Mesenchymal stem cell (in vitro differentiated cells and primary cell): ENCODE data around the gene PTEN.
A peak's percentile ranks its signal among the peaks of the same experiment; 100 is the strongest.

Experiments
- DNase-seq: peaks from one replicate; pipeline ENCODE4 v3.0.0-alpha.2; 2013
- H2AFZ ChIP-seq: one replicate; pipeline ENCODE4 v1.6.1; 2013; ENCODE audit warnings: low read depth, mild to moderate bottlenecking, control low read depth, inconsistent platforms, low read length, moderate library complexity
- H2AK5ac ChIP-seq: 2 replicates; pipeline ENCODE4 v1.6.1; 2013; ENCODE audit warnings: low read length, moderate library complexity, mild to moderate bottlenecking, inconsistent platforms; ENCODE audit not compliant: severe bottlenecking
- H2BK120ac ChIP-seq: one replicate; pipeline ENCODE4 v1.6.1; 2013; ENCODE audit warnings: low read depth, mild to moderate bottlenecking, inconsistent platforms, low read length, moderate library complexity
- H2BK12ac ChIP-seq, 2 experiments: one replicate each; pipeline ENCODE4 v1.6.1; 2013; ENCODE audit warnings: inconsistent platforms in 2 of 2, low read length in 2 of 2, mild to moderate bottlenecking in 2 of 2, moderate library complexity in 2 of 2, control low read depth in 1 of 2
- H2BK15ac ChIP-seq: one replicate; pipeline ENCODE4 v1.6.1; 2013; ENCODE audit warnings: mild to moderate bottlenecking, low read depth, inconsistent platforms; ENCODE audit not compliant: poor library complexity, severe bottlenecking
- H2BK5ac ChIP-seq: 2 replicates; pipeline ENCODE4 v1.6.1; 2013; ENCODE audit warnings: low read depth, mild to moderate bottlenecking, low read length, control low read depth, inconsistent platforms; ENCODE audit not compliant: poor library complexity, severe bottlenecking
- H3K14ac ChIP-seq, 2 experiments: one replicate each; pipeline ENCODE4 v1.6.1; 2013; ENCODE audit warnings: inconsistent platforms in 2 of 2, low read length in 2 of 2, control low read depth in 1 of 2, mild to moderate bottlenecking in 1 of 2, moderate library complexity in 1 of 2
- H3K18ac ChIP-seq, 2 experiments: one replicate each; pipeline ENCODE4 v1.6.1; 2013; ENCODE audit warnings: inconsistent platforms in 2 of 2, low read length in 2 of 2, control low read depth in 1 of 2, low read depth in 1 of 2, mild to moderate bottlenecking in 1 of 2
- H3K23ac ChIP-seq, 2 experiments: one replicate each; pipeline ENCODE4 v1.6.1; 2013; ENCODE audit warnings: inconsistent platforms in 2 of 2, low read length in 2 of 2, mild to moderate bottlenecking in 2 of 2, moderate library complexity in 2 of 2, control low read depth in 1 of 2
- H3K27ac ChIP-seq: 2 replicates; pipeline ENCODE4 v1.5.1; 2013; ENCODE audit warnings: mild to moderate bottlenecking, moderate library complexity, low read length, control low read depth, inconsistent platforms; ENCODE audit not compliant: poor library complexity, severe bottlenecking
- H3K27me3 ChIP-seq, 2 experiments: 2 replicates each; pipeline versions ENCODE4 v1.6.1 to v1.7.0; 2013; ENCODE audit warnings: low read length in 2 of 2, mild to moderate bottlenecking in 2 of 2, moderate library complexity in 2 of 2, control low read depth in 1 of 2, inconsistent platforms in 1 of 2; ENCODE audit not compliant: control insufficient read depth in 1 of 2, insufficient read depth in 1 of 2
- H3K36me3 ChIP-seq, 2 experiments: 2 replicates each; pipeline versions ENCODE4 v1.6.1 to v1.7.0; 2013; ENCODE audit warnings: low read length in 2 of 2, control low read depth in 1 of 2, inconsistent platforms in 1 of 2, low read depth in 1 of 2, mild to moderate bottlenecking in 1 of 2; ENCODE audit not compliant: insufficient read depth in 2 of 2, control insufficient read depth in 1 of 2
- H3K4ac ChIP-seq, 2 experiments: one replicate each; pipeline ENCODE4 v1.6.1; 2013; ENCODE audit warnings: inconsistent platforms in 2 of 2, low read length in 2 of 2, mild to moderate bottlenecking in 2 of 2, moderate library complexity in 2 of 2, control low read depth in 1 of 2, low read depth in 1 of 2
- H3K4me1 ChIP-seq: 2 replicates; pipeline ENCODE4 v1.6.1; 2013; ENCODE audit warnings: low read depth, low read length, control low read depth; ENCODE audit not compliant: control insufficient read depth, insufficient read depth
- H3K4me2 ChIP-seq: 2 replicates; pipeline ENCODE4 v1.6.1; 2013; ENCODE audit warnings: low read length, mild to moderate bottlenecking, inconsistent platforms; ENCODE audit not compliant: poor library complexity, severe bottlenecking
- H3K4me3 ChIP-seq, 2 experiments: 2 replicates each; pipeline versions ENCODE4 v1.5.1 to v1.7.0; 2013; ENCODE audit warnings: low read length in 2 of 2, mild to moderate bottlenecking in 2 of 2, control low read depth in 1 of 2, low read depth in 1 of 2; ENCODE audit not compliant: insufficient read depth in 1 of 2
- H3K79me1 ChIP-seq: replicated peaks from 2 replicates; pipeline ENCODE4 v1.6.1; 2013; ENCODE audit warnings: mild to moderate bottlenecking, control low read depth, low read length, inconsistent platforms; ENCODE audit not compliant: poor library complexity, severe bottlenecking
- H3K9ac ChIP-seq: 2 replicates; pipeline ENCODE4 v1.7.0; 2013; ENCODE audit warnings: mild to moderate bottlenecking, low read length, moderate library complexity
- H3K9me3 ChIP-seq: 2 replicates; pipeline ENCODE4 v1.7.0; 2013; ENCODE audit warnings: mild to moderate bottlenecking, low read length; ENCODE audit not compliant: control insufficient read depth
- H4K8ac ChIP-seq: one replicate; pipeline ENCODE4 v1.6.1; 2013; ENCODE audit warnings: inconsistent platforms, mild to moderate bottlenecking, low read length, moderate library complexity
- H4K91ac ChIP-seq: one replicate; pipeline ENCODE4 v1.6.1; 2013; ENCODE audit warnings: mild to moderate bottlenecking, low read length, inconsistent platforms
- WGBS: methylation state at CpG from one replicate; pipeline ENCODE4 v1.1.7; 2013; ENCODE audit warnings: mixed read lengths; 5-methylcytosine and 5-hydroxymethylcytosine counted together

PTEN gene

DNA sequence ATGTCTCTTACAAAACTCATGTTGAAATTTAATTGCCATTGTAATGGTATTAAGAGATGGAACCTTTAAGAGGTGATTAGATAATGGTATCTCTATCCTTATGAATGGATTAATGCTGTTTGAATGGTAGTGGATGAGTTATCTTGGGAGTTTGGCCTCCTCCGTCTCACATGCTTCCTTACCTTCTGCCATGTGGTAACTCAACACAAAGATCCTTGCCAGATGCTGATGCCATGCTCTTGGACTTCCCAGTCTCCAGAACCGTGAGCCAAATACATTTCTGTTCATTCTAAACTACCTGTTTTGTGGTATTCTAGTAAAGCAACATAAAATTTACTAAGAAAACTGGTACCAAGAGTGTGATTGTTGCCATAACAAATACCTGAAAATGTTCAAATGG, 23.2 kb downstream of the PTEN start:
- no peaks in the 10 kb centered on the region for H3K4me1 ChIP-seq
- no peak overlapping the region for H2AK5ac ChIP-seq
- H3K9me3 ChIP-seq: peaks cover 9% of the 10 kb centered on the region
- no peak overlapping the region for H2BK120ac ChIP-seq
- H3K14ac ChIP-seq: no peak overlapping the region
- H2BK15ac ChIP-seq: no peak overlapping the region
- 100% methylated on average over 1 of the region's 2 CpGs for WGBS
- H2AFZ ChIP-seq: no peak overlapping the region
- no peak overlapping the region for H3K9ac ChIP-seq
- no peak overlapping the region for H4K8ac ChIP-seq
- no peak overlapping the region for H3K27ac ChIP-seq
- no peak overlapping the region for H4K91ac ChIP-seq
- no peak overlapping the region for H3K23ac ChIP-seq
- no peak overlapping the region for H2BK12ac ChIP-seq
- H3K18ac ChIP-seq: no peak overlapping the region
- no peak for DNase-seq
- H3K27me3 ChIP-seq: no peaks in the 10 kb centered on the region
- no peak overlapping the region for H2BK5ac ChIP-seq
- no peak overlapping the region for H3K4ac ChIP-seq
- peaks cover 16% of the 10 kb centered on the region for H3K79me1 ChIP-seq
- no peak overlapping the region for H3K4me3 ChIP-seq
- H3K36me3 ChIP-seq: peaks cover 7 to 55% of the 10 kb centered on the region in 2 experiments
- H3K4me2 ChIP-seq: no peak overlapping the region

DNA sequence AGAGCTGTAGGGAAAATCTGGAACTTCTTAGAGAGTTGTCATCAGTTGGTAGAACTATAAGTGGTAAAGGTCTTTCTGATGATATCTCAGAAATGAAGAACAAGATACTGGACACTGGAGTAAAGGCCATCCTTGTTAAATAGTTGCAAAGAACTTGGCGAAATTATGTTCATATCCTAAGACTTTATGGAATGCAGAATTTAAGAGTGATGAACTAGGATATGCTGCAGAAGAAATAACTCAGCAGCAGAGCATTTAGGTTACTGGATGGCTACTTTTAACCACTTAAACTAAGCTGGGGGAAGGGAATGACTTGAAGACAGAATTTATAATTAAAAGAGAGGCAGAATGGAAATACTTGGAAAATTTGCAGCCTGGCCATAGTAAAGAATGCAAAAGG, 23.7 kb downstream of the PTEN start:
- H3K27me3 ChIP-seq: no peaks in the 10 kb centered on the region
- no peak overlapping the region for H3K9ac ChIP-seq
- no peak overlapping the region for H3K14ac ChIP-seq
- no peak overlapping the region for H2BK15ac ChIP-seq
- H2BK5ac ChIP-seq: no peak overlapping the region
- no peak overlapping the region for H3K23ac ChIP-seq
- no peaks in the 10 kb centered on the region for H3K4me1 ChIP-seq
- H2AFZ ChIP-seq: no peak overlapping the region
- no peak overlapping the region for H4K8ac ChIP-seq
- no peak for DNase-seq
- 89% methylated on average over 1 of the region's 1 CpG for WGBS
- no peak overlapping the region for H2AK5ac ChIP-seq
- H3K36me3 ChIP-seq: peaks cover 7 to 55% of the 10 kb centered on the region in 2 experiments
- peaks cover 17% of the 10 kb centered on the region for H3K79me1 ChIP-seq
- H3K4me3 ChIP-seq: no peak overlapping the region
- no peak overlapping the region for H2BK120ac ChIP-seq
- no peak overlapping the region for H3K4ac ChIP-seq
- peaks cover 9% of the 10 kb centered on the region for H3K9me3 ChIP-seq
- H3K18ac ChIP-seq: no peak overlapping the region
- no peak overlapping the region for H3K27ac ChIP-seq
- no peak overlapping the region for H2BK12ac ChIP-seq
- H4K91ac ChIP-seq: no peak overlapping the region
- H3K4me2 ChIP-seq: no peak overlapping the region

- Histone ChIP-seq H2BK5ac (no peak overlapping the region), H3K4me2 (no peak overlapping the region), H3K79me1 (peaks cover 17% of the 10 kb centered on the region), H3K23ac (peak overlapping the region in 1 of 2 experiments; percentile 42), H2AK5ac (no peak overlapping the region), H3K4me1 (no peaks in the 10 kb centered on the region), H2BK12ac (no peak overlapping the region), H3K9ac (no peak overlapping the region), H2BK15ac (no peak overlapping the region), H4K8ac (no peak overlapping the region), H3K27me3 (no peaks in the 10 kb centered on the region), H3K14ac (no peak overlapping the region), H2AFZ (no peak overlapping the region), H4K91ac (no peak overlapping the region), H2BK120ac (no peak overlapping the region), H3K18ac (no peak overlapping the region), H3K9me3 (peaks cover 9% of the 10 kb centered on the region), H3K4ac (no peak overlapping the region), H3K4me3 (no peak overlapping the region), H3K36me3 (peaks cover 7 to 55% of the 10 kb centered on the region in 2 experiments), H3K27ac (no peak overlapping the region)
- no peak for DNase-seq
- 93% methylated on average over 2 of the region's 2 CpGs for WGBS
Measured at GRCh38 chr10:87887548-87888289, 24.3 kb downstream of the PTEN start.

- Histone ChIP-seq H4K91ac (no peak overlapping the region), H2BK5ac (no peak overlapping the region), H2AK5ac (no peak overlapping the region), H3K27me3 (no peaks in the 10 kb centered on the region), H2BK12ac (no peak overlapping the region), H3K23ac (no peak overlapping the region), H3K18ac (no peak overlapping the region), H2AFZ (no peak overlapping the region), H3K79me1 (peaks cover 5% of the 10 kb centered on the region), H3K27ac (no peak overlapping the region), H3K4me3 (no peak overlapping the region), H3K9me3 (no peaks in the 10 kb centered on the region), H3K4me1 (peaks cover 1% of the 10 kb centered on the region), H2BK15ac (no peak overlapping the region), H3K4me2 (no peak overlapping the region), H3K14ac (no peak overlapping the region), H2BK120ac (no peak overlapping the region), H3K4ac (no peak overlapping the region), H4K8ac (no peak overlapping the region), H3K9ac (no peak overlapping the region), H3K36me3 (peaks cover 0 to 35% of the 10 kb centered on the region in 2 experiments)
- DNase-seq: no peak
- WGBS: 100% methylated on average over 1 of the region's 1 CpG
Measured at GRCh38 chr10:87895430-87895829, 32.0 kb downstream of the PTEN start.
